Bone marrow (tissue), 2 donors: ENCODE data around the gene TMEM260.
"Not testable (repeated sequence)": the region's sequence is repeated elsewhere in the genome, so short reads cannot be mapped to it uniquely, and the experiment has no call there.

Source experiments
- DNase-seq, 2 donors: peaks; one replicate each; lab custom pipeline; 2025; lab: John Stamatoyannopoulos, UW

TMEM260 gene

DNA sequence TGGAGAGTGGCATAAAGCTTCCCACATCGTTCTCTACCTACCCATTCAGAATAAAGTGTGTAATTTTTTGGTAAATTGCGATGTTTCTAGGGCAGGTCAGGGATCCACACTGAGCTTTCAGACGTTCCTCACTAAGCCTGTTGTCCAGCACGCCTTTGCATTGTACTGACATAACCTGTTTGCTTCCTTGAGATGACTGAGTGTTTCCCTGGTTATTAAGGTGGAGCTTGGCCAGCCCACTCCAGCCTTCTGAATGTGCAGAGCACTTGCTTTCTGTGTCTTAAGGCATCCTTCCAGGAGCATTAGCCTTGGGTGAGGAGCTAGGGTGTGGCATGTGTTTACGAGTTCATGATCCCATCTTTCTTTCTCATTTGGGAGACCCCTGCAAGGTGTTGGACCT lies 96.4 kb downstream of the TMEM260 start:
- DNase-seq, result no peak

- no peak for DNase-seq
These were observed 99.2 kb downstream of the TMEM260 start for GRCh38 chr14:56678838-56679237.

GRCh38 chr14:56686416-56686815 lies 106.8 kb downstream of the TMEM260 start:
- no peak for DNase-seq

- DNase-seq, result no peak
These were observed 107.5 kb downstream of the TMEM260 start for GRCh38 chr14:56687123-56687522.

DNA sequence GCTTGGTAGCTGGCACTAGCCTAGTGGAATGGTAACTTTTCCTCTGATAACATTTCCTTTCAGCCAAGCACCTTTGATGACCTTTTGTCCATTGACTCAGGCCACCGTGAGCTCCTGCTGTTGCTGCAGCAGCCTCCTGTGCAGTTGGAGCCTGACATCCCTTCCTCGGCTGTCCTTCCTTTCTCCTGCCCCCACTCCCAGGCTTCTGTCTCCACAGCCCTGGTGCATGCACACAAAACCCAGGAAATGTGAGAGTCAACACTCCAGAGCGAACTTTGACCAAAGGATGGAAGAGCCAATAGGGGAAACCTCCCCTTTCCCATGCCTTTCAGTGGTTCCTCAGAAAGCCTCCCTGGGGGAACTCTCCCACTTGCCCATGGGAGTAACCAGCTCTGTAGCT lies 115.0 kb downstream of the TMEM260 start:
- DNase-seq, result no peak

- not testable (repeated sequence) for DNase-seq
These were observed 115.6 kb downstream of the TMEM260 start for GRCh38 chr14:56695216-56695615.
